IPS-18c (cell line): ENCODE data around the gene DISP3.

Experiments used
- H3K4me3 ChIP-seq: 2 replicates; pipeline ENCODE4 v1.7.0; 2013; ENCODE audit warnings: low read depth, mild to moderate bottlenecking, low read length, moderate library complexity; ENCODE audit not compliant: insufficient read depth
- H3K9me3 ChIP-seq: one replicate; pipeline ENCODE4 v1.6.1; 2013; ENCODE audit warnings: mild to moderate bottlenecking, low read length, moderate library complexity; ENCODE audit not compliant: control insufficient read depth, insufficient read depth

DISP3 gene

GRCh38 chr1:11519629-11520031 lies 40.7 kb downstream of the DISP3 start:
- Histone ChIP-seq H3K4me3 (no peak overlapping the region), H3K9me3 (no peaks in the 10 kb centered on the region)

- no peaks in the 10 kb centered on the region for H3K9me3 ChIP-seq
- no peak overlapping the region for H3K4me3 ChIP-seq
Measured at GRCh38 chr1:11520531-11521233, 41.7 kb downstream of the DISP3 start.

GRCh38 chr1:11521582-11522399 lies 42.8 kb downstream of the DISP3 start:
- H3K9me3 ChIP-seq: no peaks in the 10 kb centered on the region
- H3K4me3 ChIP-seq: no peak overlapping the region

GRCh38 chr1:11522400-11523235 lies 43.7 kb downstream of the DISP3 start:
- H3K4me3 ChIP-seq: no peak overlapping the region
- no peaks in the 10 kb centered on the region for H3K9me3 ChIP-seq

- Histone ChIP-seq H3K9me3 (no peaks in the 10 kb centered on the region), H3K4me3 (no peak overlapping the region)
Measured at GRCh38 chr1:11523261-11523660, 44.3 kb downstream of the DISP3 start.

GRCh38 chr1:11523746-11524464 lies 45.0 kb downstream of the DISP3 start:
- Histone ChIP-seq H3K4me3 (no peak overlapping the region), H3K9me3 (no peaks in the 10 kb centered on the region)

DNA sequence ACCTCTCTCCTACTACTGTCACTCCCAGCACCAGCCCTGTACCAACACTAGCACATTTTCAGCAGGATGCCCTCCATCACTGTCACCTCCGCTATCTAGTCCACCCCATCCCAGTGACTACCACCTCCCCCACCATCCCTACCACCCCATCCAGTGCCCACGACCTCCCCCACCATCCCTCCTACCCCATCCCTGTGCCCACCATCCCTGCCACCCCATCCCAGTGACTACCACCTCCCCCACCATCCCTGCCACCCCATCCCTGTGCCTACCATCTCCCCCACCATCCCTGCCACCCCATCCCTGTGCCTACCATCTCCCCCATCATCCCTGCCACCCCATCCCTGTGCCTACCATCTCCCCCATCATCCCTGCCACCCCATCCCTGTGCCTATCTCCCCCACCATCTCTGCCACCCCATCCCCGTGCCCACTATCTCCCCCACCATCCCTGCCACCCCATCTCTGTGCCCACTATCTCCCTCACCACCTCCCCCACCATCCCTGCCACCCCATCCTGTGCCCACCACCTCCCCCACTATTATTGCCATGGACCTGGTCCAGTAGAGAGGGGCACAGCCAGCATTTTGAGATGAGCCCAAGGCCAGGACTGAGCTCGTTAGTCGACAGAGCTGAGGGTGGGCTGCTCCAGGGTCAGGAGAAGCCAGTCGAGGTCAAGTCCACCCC lies 45.7 kb downstream of the DISP3 start:
- Histone ChIP-seq H3K9me3 (no peaks in the 10 kb centered on the region), H3K4me3 (no peak overlapping the region)

DNA sequence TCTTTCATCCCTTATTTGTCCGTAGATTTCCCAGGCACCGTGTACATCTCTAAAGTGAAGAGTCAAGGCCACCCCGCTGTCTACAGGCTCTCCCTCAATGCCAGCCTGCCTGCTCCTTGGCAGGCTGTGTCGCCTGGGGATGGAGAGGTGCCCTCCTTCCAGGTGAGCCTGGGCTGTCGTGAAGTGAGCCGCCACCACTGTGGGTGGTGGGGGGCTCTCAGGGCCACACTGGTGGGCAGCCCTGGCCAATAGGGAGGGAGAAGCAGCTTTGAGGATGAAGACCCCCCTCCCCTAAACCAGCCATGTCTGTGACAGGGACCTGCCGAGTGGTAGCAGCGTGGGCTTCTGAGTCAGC lies 46.2 kb downstream of the DISP3 start:
- Histone ChIP-seq H3K9me3 (no peaks in the 10 kb centered on the region), H3K4me3 (no peak overlapping the region)

GRCh38 chr1:11525516-11525915 lies 46.6 kb downstream of the DISP3 start:
- Histone ChIP-seq H3K9me3 (no peaks in the 10 kb centered on the region), H3K4me3 (no peak overlapping the region)

DNA sequence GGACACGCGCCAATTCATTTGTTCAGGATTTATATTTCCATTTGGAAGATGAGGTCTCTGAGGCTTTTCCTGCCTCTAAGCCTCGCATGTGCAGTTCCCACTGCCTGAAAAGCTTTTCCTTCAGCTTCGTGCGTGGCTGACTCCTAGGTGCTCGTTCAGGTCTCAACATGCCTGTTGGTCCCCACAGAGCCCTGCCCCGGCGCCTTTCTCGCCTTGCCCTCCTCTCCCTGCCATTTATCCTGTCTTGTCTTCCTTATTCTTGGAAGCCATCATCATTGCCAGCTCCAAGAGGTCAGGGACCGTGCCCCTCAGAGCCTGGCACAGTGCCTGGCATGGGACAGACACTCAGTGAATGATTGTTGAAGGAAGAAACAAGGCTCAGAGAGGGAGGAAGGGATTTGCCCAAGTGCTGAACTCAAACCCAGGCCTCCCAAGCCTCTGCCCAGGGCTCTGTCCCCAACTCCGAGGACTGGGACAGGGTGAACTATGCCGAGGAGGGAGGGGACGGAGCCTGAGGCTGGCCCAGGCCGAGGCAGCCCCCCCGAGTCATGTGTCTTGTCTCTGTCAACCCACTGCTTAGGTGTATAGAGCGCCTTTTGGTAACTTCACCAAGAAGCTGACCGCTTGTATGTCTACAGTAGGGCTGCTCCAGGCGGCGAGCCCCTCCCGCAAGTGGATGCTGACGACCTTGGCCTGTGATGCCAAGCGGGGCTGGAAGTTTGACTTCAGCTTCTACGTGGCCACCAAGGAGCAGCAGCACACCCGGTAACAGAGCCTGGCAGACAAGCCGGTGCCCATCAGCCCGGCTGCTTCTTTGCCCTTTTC lies 47.3 kb downstream of the DISP3 start:
- H3K4me3 ChIP-seq: no peak overlapping the region
- H3K9me3 ChIP-seq: no peaks in the 10 kb centered on the region

GRCh38 chr1:11527541-11528452 lies 48.8 kb downstream of the DISP3 start:
- no peaks in the 10 kb centered on the region for H3K9me3 ChIP-seq
- H3K4me3 ChIP-seq: no peak overlapping the region

- Histone ChIP-seq H3K4me3 (no peak overlapping the region), H3K9me3 (no peaks in the 10 kb centered on the region)
Measured at GRCh38 chr1:11528611-11529261, 49.8 kb downstream of the DISP3 start.

- no peaks in the 10 kb centered on the region for H3K9me3 ChIP-seq
- no peak overlapping the region for H3K4me3 ChIP-seq
Measured at GRCh38 chr1:11529330-11529729, 50.4 kb downstream of the DISP3 start.

DNA sequence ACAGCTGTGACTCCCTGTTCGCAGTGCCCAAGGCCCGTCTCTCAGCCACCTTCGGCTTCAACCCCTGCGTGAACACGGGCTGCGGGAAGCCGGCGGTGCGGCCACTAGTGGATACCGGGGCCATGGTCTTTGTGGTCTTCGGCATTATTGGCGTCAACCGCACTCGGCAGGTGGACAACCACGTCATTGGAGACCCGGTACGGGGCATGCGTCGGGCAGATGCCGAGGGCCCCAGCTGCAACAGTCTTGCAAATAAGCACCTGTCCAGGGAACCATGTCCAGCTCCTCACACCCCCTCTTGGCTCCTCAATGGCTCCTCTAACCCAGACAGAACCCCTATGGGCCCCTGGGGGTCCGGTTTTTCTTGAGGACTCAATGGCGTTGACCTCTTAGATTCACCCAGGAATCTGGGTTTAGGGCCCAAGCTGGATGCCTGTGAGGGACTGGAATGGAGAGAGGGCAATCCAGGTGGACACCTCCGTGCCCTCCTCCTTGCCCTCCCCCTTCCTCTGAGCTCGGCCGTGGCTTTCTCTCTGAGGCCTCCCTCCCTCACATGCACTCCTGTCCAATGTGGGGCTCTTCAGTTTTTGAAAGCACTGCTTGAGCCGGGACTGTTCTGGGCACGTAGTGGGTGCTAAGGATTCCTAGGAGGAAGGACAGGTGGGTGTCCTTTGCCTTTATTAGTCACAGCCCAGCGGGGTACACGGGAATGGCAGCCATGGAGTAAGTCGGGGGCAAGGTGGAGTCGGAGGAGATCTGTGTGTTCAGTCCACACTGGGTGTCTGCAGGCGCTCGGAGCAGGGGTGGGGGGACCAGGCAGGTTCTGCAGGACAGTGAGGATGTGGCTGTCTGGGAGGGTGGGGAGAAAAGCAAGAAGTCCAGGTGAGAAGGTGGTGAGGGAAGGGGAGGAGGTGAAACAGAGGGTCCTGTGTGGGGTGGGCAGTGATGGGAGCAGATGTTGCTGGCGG lies 51.1 kb downstream of the DISP3 start:
- Histone ChIP-seq H3K4me3 (no peak overlapping the region), H3K9me3 (no peaks in the 10 kb centered on the region)
